NCI-H187 treated with DMSO at 0.1 percent for 48 hours (cell line): ENCODE data around the gene PAFAH2.
"Not testable (repeated sequence)": the region's sequence is repeated elsewhere in the genome, so short reads cannot be mapped to it uniquely, and the experiment has no call there.

Experiments
- DNase-seq: peaks from one replicate; lab custom pipeline; 2025; lab: John Stamatoyannopoulos, UW

Gene PAFAH2

GRCh38 chr1:26010825-26011224 is 13.0 kb upstream of the PAFAH2 start:
- DNase-seq: peak; percentile 21

GRCh38 chr1:26009796-26010447 is 12.1 kb upstream of the PAFAH2 start:
- DNase-seq: no peak

GRCh38 chr1:26006710-26007109 is 8.8 kb upstream of the PAFAH2 start:
- DNase-seq: no peak

- DNase-seq: no peak
Measured at GRCh38 chr1:26005434-26006105, 7.7 kb upstream of the PAFAH2 start.

GRCh38 chr1:26003756-26004155 is 5.9 kb upstream of the PAFAH2 start:
- no peak for DNase-seq

GRCh38 chr1:26003262-26003661 is 5.4 kb upstream of the PAFAH2 start:
- DNase-seq: no peak

GRCh38 chr1:25999041-25999800 is 1.4 kb upstream of the PAFAH2 start:
- DNase-seq: no peak

GRCh38 chr1:25996966-25997827 is 666 bp downstream of the PAFAH2 start:
- no peak for DNase-seq

- no peak for DNase-seq
Measured at GRCh38 chr1:25994402-25995150, 3.3 kb downstream of the PAFAH2 start.

GRCh38 chr1:25993197-25993951 is 4.5 kb downstream of the PAFAH2 start:
- no peak for DNase-seq

- no peak for DNase-seq
Measured at GRCh38 chr1:25992689-25993171, 5.1 kb downstream of the PAFAH2 start.

- no peak for DNase-seq
Measured at GRCh38 chr1:25991937-25992688, 5.8 kb downstream of the PAFAH2 start.

GRCh38 chr1:25990702-25991395 is 7.0 kb downstream of the PAFAH2 start:
- no peak for DNase-seq

GRCh38 chr1:25990251-25990650 is 7.6 kb downstream of the PAFAH2 start:
- no peak for DNase-seq

GRCh38 chr1:25989440-25990234 is 8.2 kb downstream of the PAFAH2 start:
- DNase-seq: no peak

- no peak for DNase-seq
Measured at GRCh38 chr1:25987951-25988350, 9.9 kb downstream of the PAFAH2 start.

- DNase-seq: not testable (repeated sequence)
Measured at GRCh38 chr1:25986773-25987172, 11.1 kb downstream of the PAFAH2 start.

GRCh38 chr1:25985670-25986069 is 12.2 kb downstream of the PAFAH2 start:
- no peak for DNase-seq
